ENCODE measurements around the gene TNXB.
"Not testable (repeated sequence)": the region's sequence is repeated elsewhere in the genome, so short reads cannot be mapped to it uniquely, and the experiment has no call there.

Gene TNXB

GRCh38 chr6:32109114-32109764 is at the start of gene TNXB:
Gene TNXB, minus strand, starts transcription at chr6:32109338. Its CDS starts 11,140 bp downstream, at chr6:32098198.
- DNase-seq, result no peak

- DNase-seq, result no peak
These were observed 48.9 kb upstream of the TNXB start for GRCh38 chr6:32158052-32158451.

- no peak for DNase-seq
These were observed 47.8 kb upstream of the TNXB start for GRCh38 chr6:32156891-32157290.

- DNase-seq, result peak; percentile 49
These were observed 45.5 kb upstream of the TNXB start for GRCh38 chr6:32154514-32155161.

GRCh38 chr6:32153564-32154513 is 44.7 kb upstream of the TNXB start, which contains the start of gene PPT2:
Gene PPT2, plus strand, starts transcription at chr6:32154141. Its CDS starts 454 bp downstream, at chr6:32154595.
- DNase-seq, result peak; percentile 90

- DNase-seq, result no peak
These were observed 43.8 kb upstream of the TNXB start for GRCh38 chr6:32152769-32153563.

GRCh38 chr6:32151863-32152768 is 43.0 kb upstream of the TNXB start, which contains the start of gene PRRT1:
Gene PRRT1, minus strand, starts transcription at chr6:32151939. Its CDS starts 112 bp downstream, at chr6:32151827.
- peak; percentile 37 for DNase-seq

- DNase-seq, result no peak
These were observed 42.2 kb upstream of the TNXB start for GRCh38 chr6:32151181-32151862.

GRCh38 chr6:32149932-32150870 is 41.1 kb upstream of the TNXB start:
- no peak for DNase-seq

GRCh38 chr6:32149092-32149755 is 40.1 kb upstream of the TNXB start:
- DNase-seq, result no peak

- no peak for DNase-seq
These were observed 39.4 kb upstream of the TNXB start for GRCh38 chr6:32148289-32149091.

GRCh38 chr6:32147401-32148132 is 38.4 kb upstream of the TNXB start:
- no peak for DNase-seq

GRCh38 chr6:32146687-32147086 is 37.5 kb upstream of the TNXB start:
- DNase-seq, result no peak

- no peak for DNase-seq
These were observed 37.1 kb upstream of the TNXB start for GRCh38 chr6:32146287-32146686.

- DNase-seq, result not testable (repeated sequence)
These were observed 35.1 kb upstream of the TNXB start for GRCh38 chr6:32144238-32144637.

- no peak for DNase-seq
These were observed 31.4 kb upstream of the TNXB start for GRCh38 chr6:32140420-32141046.

GRCh38 chr6:32139590-32139989 is 30.5 kb upstream of the TNXB start:
- no peak for DNase-seq
